Measurements from ENCODE around the gene IFNL4. TPM values are rescaled to one million over a fixed set of nuclear protein-coding genes. Genes with fewer than 3 reads are reported as not detected.

The IFNL4 gene
- total RNA-seq, 2 donors from 2014 or later: not detected

DNA sequence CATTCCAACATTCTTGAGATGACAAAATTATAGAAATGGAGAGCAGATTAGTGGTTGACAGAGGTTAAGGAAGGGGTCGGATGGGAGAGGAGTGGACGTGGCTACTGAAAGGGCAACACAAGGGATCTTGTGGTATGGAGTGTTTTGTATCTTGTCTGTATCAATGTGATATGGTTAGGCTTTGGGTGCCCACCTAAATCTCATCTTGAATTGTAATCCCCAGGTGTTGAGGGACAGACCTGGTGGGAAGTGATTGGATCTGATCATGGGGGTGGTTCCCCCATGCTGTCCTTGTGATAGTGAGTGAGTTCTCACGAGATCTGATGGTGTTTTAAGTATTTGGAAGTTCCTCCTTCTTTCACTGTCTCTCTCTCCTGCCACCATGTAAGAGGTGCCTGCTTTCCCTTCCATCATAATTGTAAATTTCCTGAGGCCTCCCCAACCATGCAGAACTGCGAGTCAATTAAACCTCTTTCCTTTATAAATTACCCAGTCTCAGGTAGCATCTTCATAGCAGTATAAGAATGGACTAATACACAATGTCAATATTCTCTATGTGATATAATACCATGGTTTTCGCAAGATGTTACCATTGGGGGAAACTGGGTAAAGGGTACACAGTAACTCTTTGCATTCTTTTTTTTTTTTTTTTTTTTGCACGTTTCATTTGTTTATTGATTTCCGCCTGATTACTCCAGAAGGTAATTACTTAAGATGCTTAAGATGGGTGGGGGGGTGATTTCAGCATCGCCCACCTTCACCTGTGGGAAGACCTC, 4.9 kb upstream of the IFNL4 start:
- H3K4me1 ChIP-seq: no peaks in the 10 kb centered on the region
- H3K27ac ChIP-seq: no peak overlapping the region
- H3K36me3 ChIP-seq: no peaks in the 10 kb centered on the region
- peaks cover 0 to 2% of the 10 kb centered on the region in 2 donors for H3K27me3 ChIP-seq
- H3K9me3 ChIP-seq: no peaks in the 10 kb centered on the region
- DNase-seq (ENCODE audit: low spot score): no peak
- TF ChIP-seq, protein P1, sequence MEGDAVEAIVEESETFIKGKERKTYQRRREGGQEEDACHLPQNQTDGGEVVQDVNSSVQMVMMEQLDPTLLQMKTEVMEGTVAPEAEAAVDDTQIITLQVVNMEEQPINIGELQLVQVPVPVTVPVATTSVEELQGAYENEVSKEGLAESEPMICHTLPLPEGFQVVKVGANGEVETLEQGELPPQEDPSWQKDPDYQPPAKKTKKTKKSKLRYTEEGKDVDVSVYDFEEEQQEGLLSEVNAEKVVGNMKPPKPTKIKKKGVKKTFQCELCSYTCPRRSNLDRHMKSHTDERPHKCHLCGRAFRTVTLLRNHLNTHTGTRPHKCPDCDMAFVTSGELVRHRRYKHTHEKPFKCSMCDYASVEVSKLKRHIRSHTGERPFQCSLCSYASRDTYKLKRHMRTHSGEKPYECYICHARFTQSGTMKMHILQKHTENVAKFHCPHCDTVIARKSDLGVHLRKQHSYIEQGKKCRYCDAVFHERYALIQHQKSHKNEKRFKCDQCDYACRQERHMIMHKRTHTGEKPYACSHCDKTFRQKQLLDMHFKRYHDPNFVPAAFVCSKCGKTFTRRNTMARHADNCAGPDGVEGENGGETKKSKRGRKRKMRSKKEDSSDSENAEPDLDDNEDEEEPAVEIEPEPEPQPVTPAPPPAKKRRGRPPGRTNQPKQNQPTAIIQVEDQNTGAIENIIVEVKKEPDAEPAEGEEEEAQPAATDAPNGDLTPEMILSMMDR (IDR thresholded peaks at IDR 0.05): no peak
- H3K4me3 ChIP-seq: no peak overlapping the region

- peaks cover 4 to 13% of the 10 kb centered on the region in 2 donors for H3K27me3 ChIP-seq
Measured at GRCh38 chr19:39252458-39252857, 3.8 kb upstream of the IFNL4 start.

DNA sequence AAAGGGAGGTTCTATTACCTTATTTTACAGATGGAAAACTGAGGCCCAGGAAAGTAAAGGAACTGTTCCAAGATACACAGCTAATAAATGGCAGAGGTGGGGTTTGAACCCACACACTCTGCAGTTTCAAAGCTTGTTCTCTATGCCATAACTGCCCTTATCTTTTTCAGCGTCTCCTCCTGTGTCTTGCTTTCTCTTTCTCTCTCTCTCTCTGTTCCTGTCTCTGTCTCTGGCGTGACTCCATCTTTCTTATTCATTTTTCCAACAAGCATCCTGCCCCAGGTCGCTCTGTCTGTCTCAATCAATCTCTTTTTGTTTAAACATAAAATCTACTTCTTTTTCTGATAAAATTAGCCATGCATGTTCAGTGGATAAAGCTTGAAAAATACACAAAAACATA, 3.2 kb upstream of the IFNL4 start:
- TF ChIP-seq, protein P1 (IDR thresholded peaks at IDR 0.05): no peak
- H3K27me3 ChIP-seq: peaks cover 4 to 14% of the 10 kb centered on the region in 2 donors
- DNase-seq (ENCODE audit: low spot score): no peak
- H3K9me3 ChIP-seq: no peaks in the 10 kb centered on the region
- no peak overlapping the region for H3K4me3 ChIP-seq
- peaks cover 0 to 12% of the 10 kb centered on the region in 2 donors for H3K4me1 ChIP-seq
- no peak overlapping the region for H3K27ac ChIP-seq
- no peaks in the 10 kb centered on the region for H3K36me3 ChIP-seq

More at GRCh38 chr19:39252458-39252857, 3.8 kb upstream of the IFNL4 start:
- H3K4me3 ChIP-seq: no peak overlapping the region
- no peak for DNase-seq (ENCODE audit: low spot score)
- TF ChIP-seq, protein P1 (IDR thresholded peaks at IDR 0.05): no peak
- no peak overlapping the region for H3K27ac ChIP-seq
- peaks cover 0 to 7% of the 10 kb centered on the region in 2 donors for H3K4me1 ChIP-seq
- H3K9me3 ChIP-seq: no peaks in the 10 kb centered on the region
- H3K36me3 ChIP-seq: no peaks in the 10 kb centered on the region

DNA sequence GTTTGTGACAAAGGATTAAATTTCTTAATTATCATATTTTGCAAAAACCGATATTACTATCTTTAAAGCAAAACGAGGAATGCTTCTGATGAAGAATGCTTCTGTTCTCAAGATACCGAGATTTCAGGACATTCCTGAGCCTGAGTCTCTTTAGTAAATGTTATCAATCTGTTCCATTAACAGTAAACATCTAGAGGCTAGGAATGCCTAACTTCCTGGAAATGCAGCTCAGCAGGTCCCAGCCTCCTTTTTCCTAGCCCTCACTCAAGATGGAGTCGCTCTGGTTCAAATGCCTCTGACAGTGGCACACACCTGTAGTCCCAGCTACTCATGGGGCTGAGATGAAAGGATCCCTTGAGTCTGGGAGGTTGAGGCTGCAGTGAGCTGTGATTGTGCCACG, 2.4 kb upstream of the IFNL4 start:
- Histone ChIP-seq H3K36me3 (no peaks in the 10 kb centered on the region), H3K9me3 (no peaks in the 10 kb centered on the region), H3K27ac (no peak overlapping the region), H3K27me3 (peaks cover 4 to 14% of the 10 kb centered on the region in 2 donors), H3K4me1 (peaks cover 0 to 12% of the 10 kb centered on the region in 2 donors), H3K4me3 (no peak overlapping the region)
- DNase-seq (ENCODE audit: low spot score): no peak
- TF ChIP-seq, protein P1 (IDR thresholded peaks at IDR 0.05): no peak

GRCh38 chr19:39247701-39248664, 673 bp downstream of the IFNL4 start:
- Histone ChIP-seq H3K36me3 (no peaks in the 10 kb centered on the region), H3K4me3 (peak overlapping the region in 1 of 2 donors; percentile 27), H3K4me1 (peaks cover 0 to 12% of the 10 kb centered on the region in 2 donors), H3K27me3 (peaks cover 4 to 14% of the 10 kb centered on the region in 2 donors), H3K27ac (no peak overlapping the region), H3K9me3 (no peaks in the 10 kb centered on the region)
- TF ChIP-seq, protein P1 (IDR thresholded peaks at IDR 0.05): no peak
- DNase-seq (ENCODE audit: low spot score): no peak
